ENCODE data around the gene PRKG1. TPM values are rescaled to one million over a fixed set of nuclear protein-coding genes. Genes with fewer than 3 reads are reported as not detected.
"Not testable (repeated sequence)": the region's sequence is repeated elsewhere in the genome, so short reads cannot be mapped to it uniquely, and the experiment has no call there.

The PRKG1 gene
- total RNA-seq, 1 donor from 2014 or later: 28.1 TPM

- intact Hi-C loops (cut with DNase I): no loop called here
- DNase-seq (ENCODE audit: missing footprints) (no peak), ATAC-seq (peak; percentile 42)
Observed at GRCh38 chr10:51758366-51758765, 684.1 kb downstream of the PRKG1 start.

DNA sequence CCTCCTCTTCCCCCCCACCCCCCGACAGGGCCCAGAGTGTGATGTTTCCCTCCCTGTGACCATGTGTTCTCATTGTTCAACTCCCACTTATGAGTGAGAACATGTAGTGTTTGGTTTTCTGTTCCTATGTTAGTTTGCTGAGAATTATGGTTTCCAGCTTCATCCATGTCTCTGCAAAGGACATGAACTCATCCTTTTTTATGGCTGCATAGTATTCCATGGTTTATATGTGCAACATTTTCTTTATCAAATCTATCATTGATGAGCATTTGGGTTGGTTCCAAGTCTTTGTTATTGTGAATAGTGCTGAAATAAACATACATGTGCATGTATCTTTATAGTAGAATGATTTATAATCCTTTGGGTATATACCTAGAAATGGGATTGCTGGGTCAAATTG, 684.6 kb downstream of the PRKG1 start:
- DNase-seq (ENCODE audit: missing footprints); ATAC-seq; intact Hi-C loops (cut with DNase I): not testable (repeated sequence)

DNA sequence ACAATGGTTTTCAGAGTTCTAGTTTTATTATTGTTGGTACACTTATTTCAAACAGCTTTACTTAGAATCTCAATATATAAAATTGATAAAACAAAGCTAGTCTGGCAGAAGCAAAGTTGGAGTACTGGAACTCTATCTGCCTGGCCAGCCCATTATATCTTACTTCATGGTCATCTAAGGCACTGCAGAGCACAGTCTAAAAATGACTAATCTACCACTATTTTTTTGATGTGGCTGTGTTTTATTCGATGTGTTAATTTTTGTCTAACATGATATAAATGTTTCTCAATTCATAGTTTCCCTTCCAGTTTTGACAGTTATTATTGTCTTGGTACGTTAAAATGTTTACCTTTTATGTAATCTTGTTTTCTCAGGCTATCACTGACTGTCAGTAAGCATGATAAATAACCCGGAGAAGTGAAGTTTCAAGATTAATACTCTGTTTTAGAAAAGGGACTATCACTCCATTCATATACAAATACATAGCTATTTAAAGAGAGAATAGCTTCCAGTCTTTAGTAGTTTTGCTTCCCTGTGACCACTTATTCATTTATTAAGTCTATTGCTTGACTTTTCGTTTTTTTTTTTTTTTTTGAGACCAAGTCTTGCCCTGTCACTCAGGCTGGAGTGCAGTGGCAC, 685.7 kb downstream of the PRKG1 start:
- ATAC-seq (no peak), DNase-seq (ENCODE audit: missing footprints) (no peak)
- intact Hi-C loops (cut with DNase I): no loop called here

DNA sequence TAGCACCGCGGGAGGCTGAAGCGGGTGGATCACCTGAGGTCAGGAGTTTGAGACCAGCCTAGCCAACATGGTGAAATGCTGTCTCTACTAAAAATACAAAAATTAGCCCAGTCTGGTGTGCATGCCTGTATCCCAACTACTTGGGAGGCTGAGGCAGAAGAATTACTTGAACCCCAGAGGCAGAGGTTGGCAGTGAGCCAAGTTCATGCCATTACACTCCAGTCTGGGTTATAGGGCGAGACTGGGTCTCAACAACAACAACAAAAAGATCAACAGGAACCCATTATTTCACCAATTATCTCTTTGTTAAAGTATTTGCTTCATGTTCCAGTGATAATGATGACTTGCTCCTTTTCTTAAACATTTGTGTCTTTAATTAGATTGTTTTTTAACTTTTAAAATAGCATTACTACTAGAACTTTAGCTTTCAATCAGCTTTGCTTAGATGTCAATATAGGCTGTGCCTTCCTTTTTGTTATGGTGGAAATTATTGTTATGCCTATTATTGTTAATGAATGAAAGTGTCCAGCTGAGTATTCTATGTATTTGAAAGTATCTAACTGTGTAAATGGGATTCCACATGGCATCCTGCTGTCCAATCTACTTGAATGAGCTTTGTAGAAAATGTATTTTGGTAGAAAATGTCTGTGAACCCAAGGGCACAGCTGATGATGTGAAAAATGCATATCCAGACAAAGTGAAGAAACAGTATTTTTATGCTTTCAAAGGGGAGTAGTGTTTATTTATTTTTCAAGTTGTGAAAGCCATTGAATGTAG, 686.8 kb downstream of the PRKG1 start:
- DNase-seq (ENCODE audit: missing footprints) (no peak), ATAC-seq (no peak)
- intact Hi-C loops (cut with DNase I): no loop called here

DNA sequence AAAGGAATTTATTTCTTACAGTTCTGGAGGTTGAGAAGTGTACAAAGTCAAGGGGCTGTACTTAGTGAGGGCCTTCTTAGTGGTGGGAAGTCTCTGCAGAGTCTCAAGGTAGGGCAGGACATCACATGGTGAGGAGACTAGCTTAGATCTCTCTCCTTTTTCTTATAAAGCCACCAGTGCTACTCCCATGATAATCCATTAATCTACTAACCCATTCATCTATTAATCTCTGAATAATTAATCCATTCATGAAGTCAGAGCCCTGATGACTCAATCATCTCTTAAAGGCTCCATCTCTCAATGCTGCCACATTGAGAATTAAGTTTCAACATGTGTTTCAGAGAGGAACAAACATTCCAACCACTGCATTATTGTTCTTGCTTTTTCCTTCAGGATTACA, 689.5 kb downstream of the PRKG1 start:
- no peak for DNase-seq (ENCODE audit: missing footprints)
- intact Hi-C loops (cut with DNase I): no loop called here
- ATAC-seq: no peak

DNA sequence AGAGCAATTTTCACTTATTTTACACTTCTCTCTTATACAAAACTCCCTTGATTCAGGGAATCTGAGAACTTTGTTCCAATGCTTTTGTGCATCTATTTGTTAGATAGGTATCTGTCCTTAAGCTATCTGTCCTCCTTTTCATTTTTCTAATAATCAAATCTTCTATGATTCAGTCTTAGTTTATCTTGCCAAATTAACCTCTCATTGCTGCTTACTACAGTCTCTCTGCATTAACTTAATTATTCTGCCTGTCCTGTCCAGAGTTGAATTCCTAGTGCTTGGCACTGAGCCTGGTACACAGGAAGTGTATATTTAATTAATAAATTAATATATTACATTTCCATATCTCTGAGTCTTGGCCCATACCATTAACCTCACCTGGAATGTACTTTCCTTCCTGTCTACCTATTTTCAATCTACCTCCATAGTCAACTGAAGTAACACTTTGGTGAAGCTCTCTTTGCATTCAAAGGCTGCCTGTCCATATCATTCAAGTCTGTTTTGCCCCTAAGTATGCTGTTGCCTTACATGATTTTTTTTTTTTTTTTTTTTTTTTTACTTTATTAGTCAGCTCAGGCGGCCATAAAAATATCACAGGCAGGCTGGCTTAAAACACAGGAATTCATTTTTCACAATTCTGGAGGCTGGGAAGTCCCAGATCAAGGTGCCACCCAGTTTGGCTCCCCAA, 691.1 kb downstream of the PRKG1 start:
- intact Hi-C loops (cut with DNase I): no loop called here
- no peak for ATAC-seq
- no peak for DNase-seq (ENCODE audit: missing footprints)

GRCh38 chr10:51766423-51767102, 692.3 kb downstream of the PRKG1 start:
- ATAC-seq: no peak
- no peak for DNase-seq (ENCODE audit: missing footprints)
- intact Hi-C loops (cut with DNase I): no loop called here

DNA sequence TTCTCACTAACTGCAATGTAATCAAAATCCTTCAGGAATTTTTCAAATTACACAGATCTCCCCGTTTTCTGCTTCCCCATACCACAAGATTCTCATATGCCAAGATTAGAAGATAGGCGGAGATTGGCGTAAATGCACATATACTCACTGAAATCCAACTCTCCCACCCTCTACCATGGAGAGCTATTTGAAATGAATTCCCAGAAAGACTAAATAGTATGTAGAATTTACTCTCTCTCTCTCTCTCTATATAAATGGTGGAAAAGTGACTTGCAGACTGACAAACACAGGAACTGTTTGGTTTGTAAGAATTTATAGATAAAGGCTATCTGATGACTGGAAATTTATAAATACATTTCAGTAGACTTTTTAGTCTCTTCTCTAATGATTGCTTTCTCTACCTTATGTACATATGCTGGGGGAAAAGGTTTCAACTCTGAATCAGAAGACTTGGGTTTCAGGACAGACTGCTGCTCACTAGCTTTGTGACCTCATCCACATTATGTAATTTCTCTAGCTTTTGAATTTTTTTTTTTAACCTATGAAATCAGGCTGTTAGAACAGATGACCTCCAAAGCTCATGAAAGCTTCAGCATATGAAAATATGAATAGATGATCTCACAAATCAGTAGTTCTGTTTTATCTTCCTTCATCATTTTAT, 692.9 kb downstream of the PRKG1 start:
- no peak for ATAC-seq
- intact Hi-C loops (cut with DNase I): no loop called here
- no peak for DNase-seq (ENCODE audit: missing footprints)

GRCh38 chr10:51768886-51769465, 694.7 kb downstream of the PRKG1 start:
- intact Hi-C loops (cut with DNase I): no loop called here
- no peak for ATAC-seq

DNA sequence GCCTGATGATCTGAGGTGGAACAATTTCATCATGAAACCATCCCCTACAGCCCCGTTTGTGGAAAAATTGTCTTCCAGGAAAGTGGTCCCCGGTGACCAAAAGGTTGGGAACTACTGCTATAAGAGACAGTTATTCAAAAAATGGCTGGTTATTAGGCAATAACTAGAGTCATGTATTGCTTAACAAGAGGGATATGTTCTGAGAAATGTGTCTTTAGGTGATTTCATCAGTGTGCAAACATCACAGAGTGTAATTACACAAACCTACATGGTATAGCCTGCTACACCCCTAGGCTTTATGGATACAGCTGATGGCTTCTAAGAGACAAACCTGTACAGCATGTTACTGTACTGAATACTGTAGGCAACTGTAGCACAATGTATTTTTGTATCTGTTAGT, 696.4 kb downstream of the PRKG1 start:
- ATAC-seq (peak; percentile 48), DNase-seq (ENCODE audit: missing footprints) (no peak)
- intact Hi-C loops (cut with DNase I): no loop called here

More at GRCh38 chr10:51768886-51769465, 694.7 kb downstream of the PRKG1 start:
- no peak for DNase-seq (ENCODE audit: missing footprints)

GRCh38 chr10:51772387-51772786, 698.1 kb downstream of the PRKG1 start:
- DNase-seq (ENCODE audit: missing footprints) (no peak), ATAC-seq (no peak)
- intact Hi-C loops (cut with DNase I): no loop called here

GRCh38 chr10:51773681-51774080, 699.4 kb downstream of the PRKG1 start:
- intact Hi-C loops (cut with DNase I): no loop called here
- no peak for DNase-seq (ENCODE audit: missing footprints)
- no peak for ATAC-seq

- intact Hi-C loops (cut with DNase I): no loop called here
- ATAC-seq (no peak), DNase-seq (ENCODE audit: missing footprints) (no peak)
Observed at GRCh38 chr10:51783941-51784340, 709.7 kb downstream of the PRKG1 start.

DNA sequence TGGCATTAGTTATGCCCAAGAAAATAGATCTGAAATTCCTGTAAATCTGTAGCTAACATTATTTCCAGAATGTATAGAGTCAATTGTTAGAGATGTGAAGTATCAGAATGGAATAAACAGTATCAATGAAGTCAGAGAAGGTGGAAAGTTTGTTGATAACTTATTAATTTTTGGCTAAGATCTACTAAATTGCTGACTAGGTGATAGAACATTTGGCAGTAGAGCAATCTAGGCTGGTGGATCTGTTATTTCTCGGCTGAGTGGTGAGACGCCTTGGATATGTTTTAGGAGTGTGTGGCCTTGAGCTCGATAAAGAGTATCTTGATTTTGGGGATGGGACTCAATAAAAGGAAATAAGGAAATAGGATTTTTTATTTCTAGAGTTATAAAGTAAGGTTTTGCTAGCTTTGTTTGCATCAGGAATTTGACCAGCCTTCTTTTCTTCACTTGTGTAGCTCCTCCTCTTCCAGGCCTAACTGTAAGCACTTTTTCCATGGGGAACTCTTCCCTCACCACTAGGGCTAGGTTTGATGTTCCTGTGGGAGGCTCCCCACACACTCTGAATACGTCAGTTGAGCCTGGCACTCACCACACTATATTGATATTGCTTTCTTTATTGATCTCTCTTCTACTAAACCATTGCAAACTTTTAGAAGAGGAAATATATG, 711.9 kb downstream of the PRKG1 start:
- ATAC-seq (no peak), DNase-seq (ENCODE audit: missing footprints) (no peak)
- intact Hi-C loops (cut with DNase I): no loop called here

- ATAC-seq: no peak
- intact Hi-C loops (cut with DNase I): no loop called here
- no peak for DNase-seq (ENCODE audit: missing footprints)
Observed at GRCh38 chr10:51786684-51787035, 712.4 kb downstream of the PRKG1 start.

GRCh38 chr10:51788273-51788672, 714.0 kb downstream of the PRKG1 start:
- no peak for DNase-seq (ENCODE audit: missing footprints)
- ATAC-seq: no peak

DNA sequence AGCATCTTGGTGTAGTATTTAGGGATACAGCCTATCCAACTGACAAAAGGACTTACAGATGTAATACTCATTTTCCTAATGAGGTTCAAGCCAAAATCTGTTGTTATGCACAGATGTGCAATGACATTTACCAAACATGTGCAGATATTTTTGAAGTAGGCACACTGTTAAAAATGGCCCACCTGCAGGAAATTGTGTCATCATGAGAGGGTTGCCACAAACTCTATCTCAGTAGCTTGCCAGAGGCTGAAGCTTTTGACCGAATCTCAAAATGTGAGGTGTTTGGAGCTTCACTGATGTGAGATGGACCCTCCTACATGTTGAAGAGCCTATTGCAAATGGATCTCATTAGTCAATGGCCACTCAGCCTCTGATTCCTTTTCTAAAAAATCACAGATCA, 714.8 kb downstream of the PRKG1 start:
- intact Hi-C loops (cut with DNase I): no loop called here
- DNase-seq (ENCODE audit: missing footprints) (no peak), ATAC-seq (no peak)

More at GRCh38 chr10:51788273-51788672, 714.0 kb downstream of the PRKG1 start:
- intact Hi-C loops (cut with DNase I): no loop called here

- DNase-seq (ENCODE audit: missing footprints): no peak
- intact Hi-C loops (cut with DNase I): no loop called here
- ATAC-seq: no peak
Observed at GRCh38 chr10:51789903-51790302, 715.6 kb downstream of the PRKG1 start.
